HepG2 (cell line): ENCODE results near the gene TMEM129. TPM values are rescaled to one million over a fixed set of nuclear protein-coding genes. Genes with fewer than 3 reads are reported as not detected.

Experiments used
- AGO2 ChIP-seq: fragments of 200-400 bp; formaldehyde crosslinking; optimal IDR thresholded peaks from 2 replicates; pipeline ENCODE3; 2017; ENCODE audit warnings: mild to moderate bottlenecking, low read depth, low read length, moderate library complexity
- AKAP8 ChIP-seq: sonication (generic); formaldehyde crosslinking; IDR thresholded peaks from 2 replicates; pipeline ENCODE4 v1.5.1; 2020; ENCODE audit warnings: mild to moderate bottlenecking, missing genetic modification reagents
- BRF2 ChIP-seq: sonication (generic); formaldehyde crosslinking; IDR thresholded peaks from 2 replicates; pipeline ENCODE4 v1.8.1; 2022; ENCODE audit warnings: mild to moderate bottlenecking, missing genetic modification reagents
- GATAD2A ChIP-seq: IDR thresholded peaks from 2 replicates; pipeline ENCODE4 v1.6.1; 2016
- MTF2 ChIP-seq: sonication (generic); formaldehyde crosslinking; IDR thresholded peaks from 2 replicates; pipeline ENCODE4 v1.5.0; 2020; ENCODE audit warnings: missing genetic modification reagents, borderline replicate concordance
- PAF1 ChIP-seq: IDR thresholded peaks from 2 replicates; pipeline ENCODE4 v1.6.1; 2016; ENCODE audit warnings: missing genetic modification reagents, missing compliant biosample characterization
- PAWR ChIP-seq: sonication (generic); formaldehyde crosslinking; IDR thresholded peaks from 2 replicates; pipeline ENCODE4 v1.4.0; 2020; ENCODE audit warnings: missing genetic modification reagents, mild to moderate bottlenecking, borderline replicate concordance
- SATB2 ChIP-seq: sonication (generic); formaldehyde crosslinking; IDR thresholded peaks from 2 replicates; pipeline ENCODE4 v1.5.0; 2020; ENCODE audit warnings: missing genetic modification reagents
- STAG1 ChIP-seq: sonication (generic); formaldehyde crosslinking; IDR thresholded peaks from 2 replicates; pipeline ENCODE4 v1.4.0; 2020; ENCODE audit warnings: missing genetic modification reagents
- TBL1XR1 ChIP-seq: fragments of 150-350 bp; IDR thresholded peaks from 2 replicates; pipeline ENCODE4 v1.6.1; 2014; ENCODE audit warnings: borderline replicate concordance, low read length; ENCODE audit not compliant: partially characterized antibody
- THAP9 ChIP-seq: sonication (generic); formaldehyde crosslinking; IDR thresholded peaks from 2 replicates; pipeline ENCODE4; 2020; ENCODE audit warnings: missing genetic modification reagents, mild to moderate bottlenecking, borderline replicate concordance
- ZBTB8A ChIP-seq: sonication (generic); formaldehyde crosslinking; IDR thresholded peaks from 2 replicates; pipeline ENCODE4 v1.4.0; 2020; ENCODE audit warnings: mild to moderate bottlenecking, low read depth, missing genetic modification reagents, borderline replicate concordance
- ZNF263 ChIP-seq: sonication (generic); formaldehyde crosslinking; IDR thresholded peaks from 2 replicates; pipeline ENCODE4 v1.4.0; 2020; ENCODE audit warnings: missing genetic modification reagents
- ZNF350 ChIP-seq: sonication (generic); formaldehyde crosslinking; IDR thresholded peaks from 2 replicates; pipeline ENCODE4 v1.4.0; 2020; ENCODE audit warnings: mild to moderate bottlenecking, low read depth, missing genetic modification reagents, borderline replicate concordance
- ZNF569 ChIP-seq: sonication (generic); formaldehyde crosslinking; IDR thresholded peaks from 2 replicates; pipeline ENCODE4 v1.5.0; 2020; ENCODE audit warnings: mild to moderate bottlenecking, missing genetic modification reagents, moderate library complexity, borderline replicate concordance
- ZNF674 ChIP-seq: sonication (generic); formaldehyde crosslinking; IDR thresholded peaks from 2 replicates; pipeline ENCODE4 v1.5.0; 2020; ENCODE audit warnings: low read depth, mild to moderate bottlenecking, missing genetic modification reagents
- ZNF883 ChIP-seq: sonication (generic); formaldehyde crosslinking; IDR thresholded peaks from 2 replicates; pipeline ENCODE4 v1.5.1; 2020; ENCODE audit warnings: mild to moderate bottlenecking, missing genetic modification reagents; ENCODE audit errors: not compliant biosample characterization
- ZSCAN25 ChIP-seq: sonication (generic); formaldehyde crosslinking; IDR thresholded peaks from 2 replicates; pipeline ENCODE4 v1.8.0; 2022; ENCODE audit warnings: mild to moderate bottlenecking, missing genetic modification reagents
- polyA plus RNA-seq, 8 experiments: library from polyadenylated mRNA; depleted of rRNA in 3 of 8; stranded (reverse) in 7 of 8; unstranded in 1 of 8; fragments of >200 nt; fragmentation: Illumina TruSeq in 4 of 8; extraction: Trizol in 4 of 8; gene quantifications; 2 replicates each; pipeline versions ENCODE4 v1.2.1 to v1.2.3, GENCODE V29; 2011 to 2016; ENCODE audit warnings: low read depth in 4 of 8, missing spikeins in 1 of 8, mixed read lengths in 1 of 8; ENCODE audit not compliant: insufficient read depth in 1 of 8
- total RNA-seq, 5 experiments: library from RNA; depleted of rRNA; stranded (reverse); fragments of >200 nt; fragmentation: Illumina TruSeq; extraction: Trizol; gene quantifications; 2 replicates each; pipeline ENCODE4 v1.2.3, GENCODE V29; 2016; ENCODE audit warnings: low read depth in 1 of 5
- TF ChIP-seq, protein P1 (sequence below): sonication (generic); formaldehyde crosslinking; IDR thresholded peaks from 2 replicates; pipeline ENCODE4 v1.4.0; 2020; ENCODE audit warnings: missing genetic modification reagents, borderline replicate concordance
- TF ChIP-seq, protein P2 (sequence below): sonication (generic); formaldehyde crosslinking; conservative IDR thresholded peaks from 2 replicates; pipeline ENCODE4 v1.8.0; 2022; ENCODE audit warnings: missing genetic modification reagents

Gene TMEM129
- total and polyA plus RNA-seq, 2 of the 13 experiments (the other 11 are each of a cell fraction or from before 2014, with no cell fraction given), result 19.0 to 25.8 TPM

DNA sequence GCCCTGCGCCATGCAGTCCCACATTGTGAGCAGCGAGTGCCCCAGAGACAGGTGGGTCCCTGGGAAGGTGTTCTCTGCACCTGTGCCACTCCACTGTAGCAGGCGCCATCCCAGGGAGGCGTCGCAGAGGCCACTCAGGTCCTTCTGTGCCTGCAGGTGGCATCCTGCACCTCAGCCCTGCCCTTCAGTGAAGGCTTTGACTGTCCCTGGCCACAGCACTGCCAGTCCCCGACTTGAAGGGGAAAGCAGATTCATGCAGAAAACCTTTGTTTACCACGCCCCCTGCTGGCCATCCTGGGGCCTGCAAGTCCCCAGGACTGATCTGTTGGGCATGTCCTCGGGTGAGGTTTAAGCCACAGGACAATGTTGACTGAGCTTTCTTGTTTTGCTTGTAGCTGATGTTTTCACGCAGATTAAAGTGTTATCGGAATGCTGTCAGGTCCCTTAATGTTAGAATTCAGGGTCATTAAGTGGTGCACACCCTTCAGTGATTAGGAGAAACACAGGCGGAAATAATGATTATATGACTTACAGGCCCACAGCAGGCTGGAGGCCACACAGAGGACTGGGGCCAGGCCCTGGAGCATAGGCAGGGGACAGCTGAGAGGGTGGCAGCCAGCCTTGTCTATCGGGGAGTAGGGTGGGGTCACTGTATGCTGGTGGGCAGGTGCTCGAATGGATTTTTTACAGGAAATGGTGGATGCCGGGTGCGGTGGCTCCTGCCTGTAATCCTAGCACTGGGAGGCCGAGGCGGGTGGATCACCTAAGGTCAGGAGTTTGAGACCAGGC, 5.2 kb upstream of the TMEM129 start (continued):
- TF ChIP-seq THAP9 (CRISPR knock-in tag), result peak; percentile 67; the same call in 1 of the 2 replicates
- no peak for TF ChIP-seq ZNF674 (CRISPR knock-in tag)
- no peak for TF ChIP-seq TBL1XR1
- TF ChIP-seq ZNF350 (CRISPR knock-in tag), result no peak
- TF ChIP-seq, protein P1, sequence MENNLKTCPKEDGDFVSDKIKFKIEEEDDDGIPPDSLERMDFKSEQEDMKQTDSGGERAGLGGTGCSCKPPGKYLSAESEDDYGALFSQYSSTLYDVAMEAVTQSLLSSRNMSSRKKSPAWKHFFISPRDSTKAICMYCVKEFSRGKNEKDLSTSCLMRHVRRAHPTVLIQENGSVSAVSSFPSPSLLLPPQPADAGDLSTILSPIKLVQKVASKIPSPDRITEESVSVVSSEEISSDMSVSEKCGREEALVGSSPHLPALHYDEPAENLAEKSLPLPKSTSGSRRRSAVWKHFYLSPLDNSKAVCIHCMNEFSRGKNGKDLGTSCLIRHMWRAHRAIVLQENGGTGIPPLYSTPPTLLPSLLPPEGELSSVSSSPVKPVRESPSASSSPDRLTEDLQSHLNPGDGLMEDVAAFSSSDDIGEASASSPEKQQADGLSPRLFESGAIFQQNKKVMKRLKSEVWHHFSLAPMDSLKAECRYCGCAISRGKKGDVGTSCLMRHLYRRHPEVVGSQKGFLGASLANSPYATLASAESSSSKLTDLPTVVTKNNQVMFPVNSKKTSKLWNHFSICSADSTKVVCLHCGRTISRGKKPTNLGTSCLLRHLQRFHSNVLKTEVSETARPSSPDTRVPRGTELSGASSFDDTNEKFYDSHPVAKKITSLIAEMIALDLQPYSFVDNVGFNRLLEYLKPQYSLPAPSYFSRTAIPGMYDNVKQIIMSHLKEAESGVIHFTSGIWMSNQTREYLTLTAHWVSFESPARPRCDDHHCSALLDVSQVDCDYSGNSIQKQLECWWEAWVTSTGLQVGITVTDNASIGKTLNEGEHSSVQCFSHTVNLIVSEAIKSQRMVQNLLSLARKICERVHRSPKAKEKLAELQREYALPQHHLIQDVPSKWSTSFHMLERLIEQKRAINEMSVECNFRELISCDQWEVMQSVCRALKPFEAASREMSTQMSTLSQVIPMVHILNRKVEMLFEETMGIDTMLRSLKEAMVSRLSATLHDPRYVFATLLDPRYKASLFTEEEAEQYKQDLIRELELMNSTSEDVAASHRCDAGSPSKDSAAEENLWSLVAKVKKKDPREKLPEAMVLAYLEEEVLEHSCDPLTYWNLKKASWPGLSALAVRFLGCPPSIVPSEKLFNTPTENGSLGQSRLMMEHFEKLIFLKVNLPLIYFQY (CRISPR knock-in tag), result no peak
- no peak for TF ChIP-seq MTF2 (CRISPR knock-in tag)
- no peak for TF ChIP-seq ZSCAN25 (CRISPR knock-in tag)
- TF ChIP-seq PAWR (CRISPR knock-in tag), result no peak
- TF ChIP-seq, protein P2, sequence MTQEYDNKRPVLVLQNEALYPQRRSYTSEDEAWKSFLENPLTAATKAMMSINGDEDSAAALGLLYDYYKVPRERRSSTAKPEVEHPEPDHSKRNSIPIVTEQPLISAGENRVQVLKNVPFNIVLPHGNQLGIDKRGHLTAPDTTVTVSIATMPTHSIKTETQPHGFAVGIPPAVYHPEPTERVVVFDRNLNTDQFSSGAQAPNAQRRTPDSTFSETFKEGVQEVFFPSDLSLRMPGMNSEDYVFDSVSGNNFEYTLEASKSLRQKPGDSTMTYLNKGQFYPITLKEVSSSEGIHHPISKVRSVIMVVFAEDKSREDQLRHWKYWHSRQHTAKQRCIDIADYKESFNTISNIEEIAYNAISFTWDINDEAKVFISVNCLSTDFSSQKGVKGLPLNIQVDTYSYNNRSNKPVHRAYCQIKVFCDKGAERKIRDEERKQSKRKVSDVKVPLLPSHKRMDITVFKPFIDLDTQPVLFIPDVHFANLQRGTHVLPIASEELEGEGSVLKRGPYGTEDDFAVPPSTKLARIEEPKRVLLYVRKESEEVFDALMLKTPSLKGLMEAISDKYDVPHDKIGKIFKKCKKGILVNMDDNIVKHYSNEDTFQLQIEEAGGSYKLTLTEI (CRISPR knock-in tag), result no peak
- TF ChIP-seq STAG1 (CRISPR knock-in tag), result peak; percentile 84
- TF ChIP-seq ZNF569, result no peak
- TF ChIP-seq SATB2 (CRISPR knock-in tag), result no peak
- no peak for TF ChIP-seq ZNF263 (CRISPR knock-in tag)
- no peak for TF ChIP-seq ZBTB8A (CRISPR knock-in tag)
- no peak for TF ChIP-seq BRF2 (CRISPR knock-in tag)
- TF ChIP-seq ZNF883 (CRISPR knock-in tag), result no peak
- TF ChIP-seq PAF1 (CRISPR knock-in tag), result no peak
- TF ChIP-seq AKAP8 (CRISPR knock-in tag), result no peak
- 0 out of 2 replicates have a peak, but pooled peaks have one; percentile 16 for TF ChIP-seq GATAD2A (CRISPR knock-in tag)
- TF ChIP-seq AGO2, result peak; percentile 51
